Dendritic cell treated with granulocyte-macrophage colony-stimulating factor and Interleukin-4, amounts not matched to agents 40 ng/mL and 50 ng/mL, for 4 days (primary cell): ENCODE data around the gene ATP8A2.

Source experiments
- H3K27ac Mint-ChIP-seq: one replicate; pipeline ENCODE4 v1.8.0; 2022; ENCODE audit warnings: mild to moderate bottlenecking, mixed read lengths
- H3K27me3 Mint-ChIP-seq: one replicate; pipeline ENCODE4 v1.8.0; 2022; ENCODE audit warnings: mild to moderate bottlenecking, mixed read lengths
- H3K36me3 Mint-ChIP-seq: one replicate; pipeline ENCODE4 v1.8.0; 2022; ENCODE audit warnings: low read depth, mixed read lengths
- H3K4me1 Mint-ChIP-seq: one replicate; pipeline ENCODE4 v1.8.0; 2022; ENCODE audit warnings: low read depth, mixed read lengths
- H3K4me3 Mint-ChIP-seq: one replicate; pipeline ENCODE4 v1.8.0; 2022; ENCODE audit warnings: mild to moderate bottlenecking, moderate library complexity, mixed read lengths
- H3K9me3 Mint-ChIP-seq: one replicate; pipeline ENCODE4 v1.8.0; 2022; ENCODE audit warnings: mixed read lengths
- intact Hi-C: fragments of 100-400 bp; cut with micrococcal nuclease; formaldehyde crosslinking; loops from one replicate; pipeline ENCODE4 v1.15.0; 2022

The ATP8A2 gene

DNA sequence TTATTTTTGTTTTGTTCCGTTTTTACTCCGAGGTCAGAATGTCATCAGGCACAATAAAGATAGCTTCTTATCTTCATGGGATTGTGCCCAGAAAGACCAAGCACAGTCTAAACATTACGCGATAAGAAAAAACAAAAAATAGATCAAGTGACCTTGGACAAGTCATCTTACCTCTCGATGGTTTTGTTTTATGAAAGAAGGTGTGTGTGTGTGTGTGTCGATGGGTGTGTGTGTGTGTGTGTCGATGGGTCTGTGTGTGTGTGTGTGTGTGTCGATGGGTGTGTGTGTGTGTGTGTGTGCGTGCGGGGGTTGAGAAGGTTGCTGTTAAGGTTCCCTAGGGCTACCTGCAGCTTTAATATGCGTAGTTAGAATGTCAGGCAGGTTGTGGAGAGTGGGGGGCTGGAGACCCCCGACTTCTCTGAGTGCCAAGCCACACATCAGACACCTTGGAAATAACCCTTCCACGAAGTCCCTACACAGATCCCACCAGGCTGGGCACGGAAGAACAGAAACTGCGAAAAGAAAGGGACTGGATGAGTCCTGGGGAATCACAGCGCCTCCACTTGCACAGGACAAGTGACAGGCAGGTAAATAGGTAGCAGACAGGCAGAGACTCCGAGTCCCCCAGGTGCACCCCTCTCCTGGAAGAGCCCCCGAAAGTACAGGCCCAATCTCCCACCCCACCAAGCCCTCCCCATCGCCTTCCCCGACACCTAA, 458 bp upstream of the ATP8A2 start:
- H3K27me3 Mint-ChIP-seq = peaks cover 70% of the 10 kb centered on the region
- intact Hi-C loops = no loop called here
- no peak overlapping the region for H3K4me3 Mint-ChIP-seq
- H3K4me1 Mint-ChIP-seq = no peaks in the 10 kb centered on the region
- H3K27ac Mint-ChIP-seq = no peak overlapping the region
- H3K9me3 Mint-ChIP-seq = no peaks in the 10 kb centered on the region
- no peaks in the 10 kb centered on the region for H3K36me3 Mint-ChIP-seq

GRCh38 chr13:25372284-25373081, 709 bp downstream of the ATP8A2 start:
- Mint-ChIP-seq H3K36me3 (no peaks in the 10 kb centered on the region), H3K9me3 (no peaks in the 10 kb centered on the region), H3K27ac (no peak overlapping the region), H3K27me3 (peaks cover 67% of the 10 kb centered on the region), H3K4me1 (no peaks in the 10 kb centered on the region), H3K4me3 (no peak overlapping the region)
- intact Hi-C loops = no loop called here

DNA sequence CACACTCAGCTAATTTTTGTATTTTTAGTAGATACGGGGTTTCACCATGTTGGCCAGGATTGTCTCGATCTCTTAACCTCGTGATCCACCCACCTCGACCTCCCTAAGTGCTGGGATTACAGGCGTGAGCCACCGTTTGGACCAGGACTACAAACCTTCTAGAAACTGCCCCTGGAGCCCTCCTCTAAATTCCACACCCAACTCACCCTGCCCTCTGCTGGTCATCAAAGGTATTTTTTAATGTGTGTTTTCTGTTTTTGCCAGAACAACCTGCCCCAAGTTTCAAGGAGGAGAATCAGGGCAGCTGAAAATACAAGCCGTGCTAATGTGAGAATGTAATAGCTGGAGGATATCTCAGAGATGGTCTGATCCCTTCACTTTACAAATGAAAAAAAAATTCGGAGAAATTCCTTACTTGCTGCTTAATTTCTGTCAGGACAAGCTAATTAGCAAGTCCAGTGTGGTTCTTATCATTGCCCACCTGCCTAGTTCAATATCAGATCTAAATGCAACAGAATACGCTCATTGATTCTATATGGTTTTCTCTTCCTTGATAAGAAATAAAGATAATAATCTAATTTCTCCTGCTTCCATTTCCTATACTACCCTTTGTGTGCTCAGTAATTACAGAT, 4.1 kb downstream of the ATP8A2 start:
- Mint-ChIP-seq H3K36me3 (no peaks in the 10 kb centered on the region), H3K9me3 (no peaks in the 10 kb centered on the region), H3K4me1 (no peaks in the 10 kb centered on the region), H3K27ac (no peak overlapping the region), H3K27me3 (peaks cover 50% of the 10 kb centered on the region), H3K4me3 (no peak overlapping the region)
- intact Hi-C loops = loop anchor here (1.0 kb wide), 1 partner anchor 143 kb away; no protein-coding TSS in a partner anchor

DNA sequence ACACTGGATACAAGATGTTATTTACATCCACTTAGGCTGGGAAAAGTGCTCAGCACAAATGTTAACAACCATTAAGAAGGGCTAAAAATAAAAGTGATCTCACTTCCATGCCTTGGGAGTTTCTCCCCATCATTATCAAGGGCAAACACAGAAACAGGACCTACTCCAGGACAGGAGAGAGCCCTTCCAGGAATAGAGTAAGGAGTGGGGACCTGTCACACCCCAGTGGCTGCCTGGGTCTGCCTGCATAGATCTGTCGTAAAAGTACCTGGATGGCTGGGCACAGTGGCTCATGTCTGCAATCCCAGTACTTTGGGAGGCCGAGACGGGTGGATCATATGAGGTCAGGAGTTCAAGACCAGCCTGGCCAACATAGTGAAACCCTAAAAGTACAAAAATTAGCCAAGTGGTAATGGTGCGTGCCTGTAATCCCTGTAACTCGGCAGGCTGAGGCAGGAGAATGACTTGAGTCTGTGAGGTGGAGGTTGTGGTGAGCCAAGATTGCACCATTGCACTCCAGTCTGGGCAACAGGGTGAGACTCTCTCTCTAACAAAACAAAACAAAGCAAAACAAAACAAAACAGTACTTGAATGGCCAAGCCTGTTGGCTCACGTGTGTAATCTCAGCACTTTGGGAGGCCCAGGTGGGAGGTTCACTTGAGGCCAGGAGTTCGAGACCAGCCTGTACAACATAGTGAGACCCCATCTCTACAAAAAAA, 5.6 kb downstream of the ATP8A2 start:
- intact Hi-C loops = no loop called here
- peaks cover 47% of the 10 kb centered on the region for H3K27me3 Mint-ChIP-seq
- H3K4me3 Mint-ChIP-seq = no peak overlapping the region
- no peaks in the 10 kb centered on the region for H3K9me3 Mint-ChIP-seq
- H3K27ac Mint-ChIP-seq = no peak overlapping the region
- no peaks in the 10 kb centered on the region for H3K4me1 Mint-ChIP-seq
- H3K36me3 Mint-ChIP-seq = no peaks in the 10 kb centered on the region

GRCh38 chr13:25378528-25378927, 6.8 kb downstream of the ATP8A2 start:
- peaks cover 43% of the 10 kb centered on the region for H3K27me3 Mint-ChIP-seq
- intact Hi-C loops = no loop called here
- H3K36me3 Mint-ChIP-seq = no peaks in the 10 kb centered on the region

GRCh38 chr13:25379011-25379410, 7.2 kb downstream of the ATP8A2 start:
- H3K27me3 Mint-ChIP-seq = peaks cover 41% of the 10 kb centered on the region
- H3K4me1 Mint-ChIP-seq = no peaks in the 10 kb centered on the region
- no peak overlapping the region for H3K4me3 Mint-ChIP-seq
- no peak overlapping the region for H3K27ac Mint-ChIP-seq
- H3K9me3 Mint-ChIP-seq = no peaks in the 10 kb centered on the region
- no peaks in the 10 kb centered on the region for H3K36me3 Mint-ChIP-seq
- intact Hi-C loops = no loop called here

More at GRCh38 chr13:25378528-25378927, 6.8 kb downstream of the ATP8A2 start:
- Mint-ChIP-seq H3K4me3 (no peak overlapping the region), H3K4me1 (no peaks in the 10 kb centered on the region), H3K9me3 (no peaks in the 10 kb centered on the region), H3K27ac (no peak overlapping the region)

GRCh38 chr13:25380082-25380481, 8.3 kb downstream of the ATP8A2 start:
- Mint-ChIP-seq H3K27ac (no peak overlapping the region), H3K36me3 (no peaks in the 10 kb centered on the region), H3K4me1 (no peaks in the 10 kb centered on the region), H3K4me3 (no peak overlapping the region), H3K27me3 (peaks cover 39% of the 10 kb centered on the region), H3K9me3 (no peaks in the 10 kb centered on the region)
- intact Hi-C loops = no loop called here

GRCh38 chr13:25380741-25381324, 9.1 kb downstream of the ATP8A2 start:
- H3K27me3 Mint-ChIP-seq = peaks cover 32% of the 10 kb centered on the region
- no peak overlapping the region for H3K27ac Mint-ChIP-seq
- H3K36me3 Mint-ChIP-seq = no peaks in the 10 kb centered on the region
- no peaks in the 10 kb centered on the region for H3K4me1 Mint-ChIP-seq
- H3K9me3 Mint-ChIP-seq = no peaks in the 10 kb centered on the region
- intact Hi-C loops = no loop called here
- H3K4me3 Mint-ChIP-seq = no peak overlapping the region

DNA sequence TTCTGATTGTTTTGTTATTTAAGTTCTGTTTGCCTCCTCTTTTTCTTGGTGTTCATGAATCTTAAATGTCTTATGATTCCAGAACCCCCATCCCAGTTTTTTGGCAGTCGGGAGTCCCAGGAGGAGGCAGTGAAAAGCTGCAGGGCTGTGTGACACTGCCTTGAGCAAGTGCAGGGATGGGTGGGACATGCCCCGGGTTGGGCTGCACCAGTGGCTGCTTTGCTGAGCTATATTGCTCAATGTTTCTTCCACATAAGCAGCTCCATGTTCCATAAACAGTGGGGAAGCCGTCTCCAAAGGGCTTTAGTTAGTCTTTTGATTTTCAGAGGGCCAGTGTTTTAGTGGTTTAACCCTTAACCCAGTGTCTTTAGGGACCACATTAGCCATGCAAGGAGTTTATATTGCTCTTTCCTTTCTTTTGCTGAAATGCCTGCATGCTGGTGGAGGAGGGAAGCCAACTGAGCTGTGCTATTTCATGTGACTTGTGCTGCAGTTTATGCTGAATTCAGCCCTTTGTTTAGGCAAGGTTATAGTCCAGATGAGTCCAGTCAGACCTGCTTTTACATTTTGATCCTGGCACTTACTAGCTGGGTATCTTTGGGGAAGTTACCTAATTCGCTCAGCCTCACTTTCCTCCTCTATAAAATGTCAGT, 13.1 kb downstream of the ATP8A2 start:
- intact Hi-C loops = no loop called here
- Mint-ChIP-seq H3K27ac (no peak overlapping the region), H3K9me3 (no peaks in the 10 kb centered on the region), H3K27me3 (peaks cover 24% of the 10 kb centered on the region), H3K36me3 (no peaks in the 10 kb centered on the region), H3K4me3 (no peak overlapping the region), H3K4me1 (no peaks in the 10 kb centered on the region)

- intact Hi-C loops = no loop called here
- no peaks in the 10 kb centered on the region for H3K36me3 Mint-ChIP-seq
- H3K27me3 Mint-ChIP-seq = peaks cover 4% of the 10 kb centered on the region
- no peaks in the 10 kb centered on the region for H3K9me3 Mint-ChIP-seq
- no peaks in the 10 kb centered on the region for H3K4me1 Mint-ChIP-seq
- H3K4me3 Mint-ChIP-seq = no peak overlapping the region
- no peak overlapping the region for H3K27ac Mint-ChIP-seq
These were observed 20.2 kb downstream of the ATP8A2 start for GRCh38 chr13:25391932-25392331.

GRCh38 chr13:25394402-25395060, 22.8 kb downstream of the ATP8A2 start:
- no peaks in the 10 kb centered on the region for H3K4me1 Mint-ChIP-seq
- intact Hi-C loops = no loop called here
- H3K4me3 Mint-ChIP-seq = no peak overlapping the region

DNA sequence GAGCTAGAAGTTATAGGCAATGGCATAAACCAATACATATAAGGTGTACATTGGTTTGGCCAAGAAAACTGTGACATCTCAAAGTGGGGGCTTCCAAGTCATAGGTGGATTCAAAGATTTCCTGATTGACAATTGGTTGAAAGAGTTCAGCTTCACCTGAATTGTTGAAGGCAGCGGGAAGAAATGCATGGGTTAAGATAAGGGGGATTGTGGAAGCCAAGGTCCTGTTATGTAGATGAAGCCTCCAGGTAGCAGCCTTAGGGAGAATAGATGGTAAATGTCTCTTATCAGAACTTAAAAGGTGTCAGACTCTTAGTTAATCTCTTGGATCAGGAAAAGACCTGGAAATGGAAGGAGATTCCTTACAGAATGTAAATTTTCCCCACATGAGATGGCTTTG, 26.0 kb downstream of the ATP8A2 start:
- Mint-ChIP-seq H3K36me3 (no peaks in the 10 kb centered on the region), H3K9me3 (peaks cover 11% of the 10 kb centered on the region), H3K4me3 (no peak overlapping the region), H3K4me1 (no peaks in the 10 kb centered on the region), H3K27me3 (no peaks in the 10 kb centered on the region), H3K27ac (no peak overlapping the region)
- intact Hi-C loops = no loop called here

More at GRCh38 chr13:25394402-25395060, 22.8 kb downstream of the ATP8A2 start:
- Mint-ChIP-seq H3K27me3 (peaks cover 4% of the 10 kb centered on the region), H3K9me3 (peaks cover 4% of the 10 kb centered on the region), H3K36me3 (no peaks in the 10 kb centered on the region), H3K27ac (no peak overlapping the region)

- no peaks in the 10 kb centered on the region for H3K4me1 Mint-ChIP-seq
- no peak overlapping the region for H3K4me3 Mint-ChIP-seq
- H3K27me3 Mint-ChIP-seq = peaks cover 4% of the 10 kb centered on the region
These were observed 29.2 kb downstream of the ATP8A2 start for GRCh38 chr13:25400925-25401324.

More at GRCh38 chr13:25400925-25401324, 29.2 kb downstream of the ATP8A2 start:
- Mint-ChIP-seq H3K36me3 (no peaks in the 10 kb centered on the region), H3K27ac (no peak overlapping the region), H3K9me3 (peaks cover 11% of the 10 kb centered on the region)
- intact Hi-C loops = no loop called here
